OCI-LY3 (cell line): ENCODE results near the gene SH3BGRL3.

Source experiments
- H2AFZ ChIP-seq: fragments of 200-600, 300-600 bp; shearing (Covaris generic); 2 replicates; pipeline ENCODE4 v1.6.0; 2014; ENCODE audit warnings: antibody characterized with exemption, low read depth, low read length
- H3K27ac ChIP-seq: fragments of 200-600, 300-600 bp; sonication (generic); 2 replicates; pipeline ENCODE4 v1.5.1; 2014; ENCODE audit warnings: mild to moderate bottlenecking, low read length, moderate library complexity, mixed read lengths
- H3K27me3 ChIP-seq: fragments of 200-600, 300-600 bp; sonication (generic); 2 replicates; pipeline ENCODE4 v1.6.1; 2014; ENCODE audit warnings: low read depth, low read length, mixed read lengths
- H3K36me3 ChIP-seq: fragments of 200-600, 300-600 bp; sonication (generic); replicated peaks from 2 replicates; pipeline ENCODE3; 2014; ENCODE audit warnings: low read depth, low read length, mixed read lengths
- H3K4me1 ChIP-seq: fragments of 300-600, 200-600 bp; sonication (generic); 2 replicates; pipeline ENCODE4 v1.6.1; 2014; ENCODE audit warnings: low read length, mixed read lengths
- H3K4me2 ChIP-seq: fragments of 200-600, 300-600 bp; sonication (generic); 2 replicates; pipeline ENCODE4 v1.6.1; 2014; ENCODE audit warnings: low read length, mixed read lengths
- H3K4me3 ChIP-seq: fragments of 300-600, 200-600 bp; sonication (generic); 2 replicates; pipeline ENCODE4 v1.5.1; 2014; ENCODE audit warnings: antibody characterized with exemption, mild to moderate bottlenecking, low read length, moderate library complexity
- H3K79me2 ChIP-seq: fragments of 300-600, 200-600 bp; shearing (Covaris generic); 2 replicates; pipeline ENCODE4 v1.6.1; 2014; ENCODE audit warnings: mild to moderate bottlenecking, low read length, mixed read lengths
- H3K9ac ChIP-seq: fragments of 300-600, 200-600 bp; shearing (Covaris generic); 2 replicates; pipeline ENCODE4 v1.6.0; 2014; ENCODE audit warnings: mild to moderate bottlenecking, low read length, moderate library complexity
- H3K9me3 ChIP-seq: fragments of 200-600, 300-600 bp; shearing (Covaris generic); 2 replicates; pipeline ENCODE4 v1.6.1; 2014; ENCODE audit warnings: low read length, mixed read lengths; ENCODE audit not compliant: insufficient read depth
- H4K20me1 ChIP-seq: fragments of 200-600, 300-600 bp; sonication (generic); 2 replicates; pipeline ENCODE4 v1.6.1; 2016; ENCODE audit warnings: low read length, mixed read lengths; ENCODE audit not compliant: insufficient read depth
- CTCF ChIP-seq: fragments of 200-600, 300-600 bp; sonication (generic); IDR thresholded peaks from 2 replicates; pipeline ENCODE4 v1.5.1; 2014; ENCODE audit warnings: antibody characterized with exemption, low read length, low read depth
- EZH2phosphoT487 ChIP-seq: fragments of 200-600 bp; shearing (Covaris generic); IDR thresholded peaks from 2 replicates; pipeline ENCODE4 v1.6.1; 2018; ENCODE audit warnings: antibody characterized with exemption, mixed run types, low read depth

SH3BGRL3 gene

GRCh38 chr1:26265405-26265804, 14.5 kb upstream of the SH3BGRL3 start:
- no peak for TF ChIP-seq CTCF
- TF ChIP-seq EZH2phosphoT487, result no peak
- Histone ChIP-seq H3K36me3 (peaks cover 43% of the 10 kb centered on the region), H3K4me2 (no peak overlapping the region)

GRCh38 chr1:26268290-26269197, 11.3 kb upstream of the SH3BGRL3 start:
- Histone ChIP-seq H2AFZ (no peak overlapping the region), H3K4me3 (no peak overlapping the region), H3K4me2 (no peak overlapping the region), H3K9me3 (no peaks in the 10 kb centered on the region), H4K20me1 (no peaks in the 10 kb centered on the region), H3K9ac (no peak overlapping the region), H3K79me2 (no peaks in the 10 kb centered on the region), H3K36me3 (peaks cover 49% of the 10 kb centered on the region), H3K27me3 (no peaks in the 10 kb centered on the region), H3K4me1 (no peaks in the 10 kb centered on the region), H3K27ac (no peak overlapping the region)
- TF ChIP-seq EZH2phosphoT487 (no peak), CTCF (no peak)

More at GRCh38 chr1:26265405-26265804, 14.5 kb upstream of the SH3BGRL3 start:
- Histone ChIP-seq H3K27me3 (no peaks in the 10 kb centered on the region), H3K4me3 (no peak overlapping the region), H3K9ac (no peak overlapping the region), H2AFZ (no peak overlapping the region), H3K9me3 (no peaks in the 10 kb centered on the region), H3K27ac (no peak overlapping the region), H3K4me1 (no peaks in the 10 kb centered on the region), H3K79me2 (no peaks in the 10 kb centered on the region), H4K20me1 (no peaks in the 10 kb centered on the region)

- H3K27ac ChIP-seq, result no peak overlapping the region
- no peak overlapping the region for H3K4me3 ChIP-seq
- no peaks in the 10 kb centered on the region for H3K9me3 ChIP-seq
- H3K4me2 ChIP-seq, result no peak overlapping the region
- H3K4me1 ChIP-seq, result no peaks in the 10 kb centered on the region
- H3K79me2 ChIP-seq, result no peaks in the 10 kb centered on the region
- no peak overlapping the region for H3K9ac ChIP-seq
- H3K27me3 ChIP-seq, result no peaks in the 10 kb centered on the region
- no peaks in the 10 kb centered on the region for H4K20me1 ChIP-seq
- no peak overlapping the region for H2AFZ ChIP-seq
- TF ChIP-seq CTCF (no peak), EZH2phosphoT487 (no peak)
- H3K36me3 ChIP-seq, result peaks cover 45% of the 10 kb centered on the region
Observed at GRCh38 chr1:26269198-26269550, 10.7 kb upstream of the SH3BGRL3 start.

GRCh38 chr1:26274801-26275425, 5.0 kb upstream of the SH3BGRL3 start:
- Histone ChIP-seq H2AFZ (no peak overlapping the region), H3K36me3 (peaks cover 35% of the 10 kb centered on the region), H3K79me2 (no peaks in the 10 kb centered on the region), H3K4me1 (peaks cover 7% of the 10 kb centered on the region), H3K27me3 (no peaks in the 10 kb centered on the region), H4K20me1 (no peaks in the 10 kb centered on the region), H3K27ac (no peak overlapping the region), H3K4me3 (no peak overlapping the region), H3K4me2 (no peak overlapping the region), H3K9me3 (no peaks in the 10 kb centered on the region), H3K9ac (no peak overlapping the region)
- TF ChIP-seq EZH2phosphoT487 (no peak), CTCF (no peak)
